ENCODE results near the gene NUDT16L1.
"Not testable (repeated sequence)": the region's sequence is repeated elsewhere in the genome, so short reads cannot be mapped to it uniquely, and the experiment has no call there.

GRCh38 chr16:4738370-4738769 lies 45.0 kb downstream of the NUDT16L1 start:
- not testable (repeated sequence) for TF ChIP-seq CTCF (IDR thresholded peaks at IDR 0.05; ENCODE audit: low read depth, low read length); POLR2A (IDR thresholded peaks at IDR 0.05; ENCODE audit: extremely low read depth, insufficient read length); MYC (IDR thresholded peaks at IDR 0.05; ENCODE audit: low read depth, low read length)
